Dedifferentiated amniotic fluid mesenchymal stem cell (primary cell): ENCODE measurements around the gene MYO7A.

ENCODE experiments used
- DNase-seq: peaks from one replicate; pipeline ENCODE4 v3.0.0-alpha.2; 2016; ENCODE audit errors: extremely low spot score

The MYO7A gene

DNA sequence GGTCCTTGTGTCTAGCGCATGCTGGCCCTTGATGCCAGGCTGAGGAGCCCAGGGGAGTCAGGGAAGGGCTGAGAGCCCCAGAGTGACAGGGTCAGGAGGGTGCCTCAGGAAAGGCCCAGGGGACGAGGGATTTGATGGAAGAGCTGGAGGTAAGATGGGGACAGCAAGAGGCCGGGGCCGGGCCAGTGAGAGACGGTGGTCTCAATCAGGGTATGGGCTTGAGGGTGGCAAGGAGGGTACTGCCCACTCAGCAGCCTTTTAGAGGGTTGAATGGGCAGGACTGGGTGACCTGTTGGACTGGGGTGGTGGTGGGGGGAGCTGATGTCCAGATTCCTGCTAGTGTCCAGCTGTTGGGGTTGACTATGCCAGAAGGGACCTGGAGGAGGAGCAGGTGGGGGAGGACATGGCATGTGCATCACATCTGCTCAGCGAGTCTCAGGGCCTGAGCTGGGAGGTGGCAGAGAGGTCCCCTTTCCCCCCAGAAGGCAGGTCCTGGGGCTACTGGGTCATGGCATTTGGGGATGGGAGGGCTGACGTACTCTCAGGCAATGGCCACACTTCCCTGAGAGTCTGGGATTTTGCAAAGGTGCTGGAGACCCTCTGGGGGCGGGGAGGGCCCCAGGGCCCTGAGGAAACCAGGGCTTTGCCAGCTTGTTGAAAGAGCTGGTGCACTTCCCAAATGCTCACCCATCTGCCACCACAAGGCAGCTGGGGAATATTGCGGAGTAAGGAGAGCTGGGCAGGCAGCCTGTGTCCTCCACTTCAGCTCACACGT is 18.4 kb downstream of the MYO7A start:
- DNase-seq: no peak

DNA sequence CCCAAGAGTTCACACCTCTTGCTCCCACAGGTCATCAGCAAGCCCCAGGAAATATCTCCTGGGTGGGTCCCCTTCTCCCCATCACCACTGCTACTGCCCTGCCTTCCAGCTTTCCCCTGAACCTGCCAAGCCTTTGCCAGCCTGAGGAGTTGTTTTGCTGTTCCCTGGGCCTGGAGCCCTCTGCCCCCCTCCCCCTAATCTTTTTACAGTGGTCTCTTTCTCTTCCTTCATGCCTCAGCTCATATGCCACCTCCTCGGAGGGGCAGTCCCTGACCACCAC is 18.9 kb downstream of the MYO7A start:
- no peak for DNase-seq

GRCh38 chr11:77147668-77148321 is 19.7 kb downstream of the MYO7A start:
- no peak for DNase-seq

DNA sequence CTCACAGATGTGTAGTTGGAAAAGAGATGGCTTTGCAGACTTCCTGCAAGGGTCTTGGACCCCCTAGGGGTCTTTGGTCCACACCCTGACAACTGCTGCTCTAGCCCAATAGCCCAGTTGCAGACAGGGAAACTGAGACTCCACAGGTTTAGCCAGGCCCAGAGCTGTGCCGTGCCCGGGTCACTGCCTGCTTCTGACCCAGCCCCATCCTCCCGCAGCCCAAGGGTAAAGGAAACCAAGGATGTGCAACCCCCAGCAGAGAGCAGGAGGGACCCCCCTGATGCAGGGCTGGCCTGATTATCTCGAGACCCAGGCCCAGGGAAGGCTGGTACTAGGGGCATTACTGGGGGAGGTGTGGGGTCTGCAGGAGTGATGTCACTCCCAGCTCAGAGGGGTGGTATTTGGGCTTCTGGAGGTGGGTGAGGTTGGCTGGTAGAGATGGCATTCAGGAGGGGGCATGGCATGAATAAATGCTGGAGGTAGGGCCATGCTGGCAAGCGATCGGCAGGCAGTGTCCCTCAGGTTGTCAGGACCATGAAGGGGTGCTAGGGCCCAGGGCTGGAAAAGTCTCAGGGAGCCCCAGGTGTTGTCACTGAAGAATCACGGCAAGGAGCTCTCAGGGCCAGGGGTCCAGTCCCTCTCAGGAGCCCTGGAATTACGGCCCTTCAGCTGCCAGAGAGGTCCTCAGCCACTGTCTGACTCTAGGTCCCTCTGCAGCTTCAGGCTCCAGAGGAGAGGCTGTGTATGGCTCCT is 21.1 kb downstream of the MYO7A start:
- no peak for DNase-seq

GRCh38 chr11:77149716-77150392 is 21.8 kb downstream of the MYO7A start:
- DNase-seq: no peak

GRCh38 chr11:77150836-77151235 is 22.8 kb downstream of the MYO7A start:
- no peak for DNase-seq

- DNase-seq: no peak
These were observed 23.9 kb downstream of the MYO7A start for GRCh38 chr11:77151804-77152509.

- no peak for DNase-seq
These were observed 24.8 kb downstream of the MYO7A start for GRCh38 chr11:77152846-77153245.

DNA sequence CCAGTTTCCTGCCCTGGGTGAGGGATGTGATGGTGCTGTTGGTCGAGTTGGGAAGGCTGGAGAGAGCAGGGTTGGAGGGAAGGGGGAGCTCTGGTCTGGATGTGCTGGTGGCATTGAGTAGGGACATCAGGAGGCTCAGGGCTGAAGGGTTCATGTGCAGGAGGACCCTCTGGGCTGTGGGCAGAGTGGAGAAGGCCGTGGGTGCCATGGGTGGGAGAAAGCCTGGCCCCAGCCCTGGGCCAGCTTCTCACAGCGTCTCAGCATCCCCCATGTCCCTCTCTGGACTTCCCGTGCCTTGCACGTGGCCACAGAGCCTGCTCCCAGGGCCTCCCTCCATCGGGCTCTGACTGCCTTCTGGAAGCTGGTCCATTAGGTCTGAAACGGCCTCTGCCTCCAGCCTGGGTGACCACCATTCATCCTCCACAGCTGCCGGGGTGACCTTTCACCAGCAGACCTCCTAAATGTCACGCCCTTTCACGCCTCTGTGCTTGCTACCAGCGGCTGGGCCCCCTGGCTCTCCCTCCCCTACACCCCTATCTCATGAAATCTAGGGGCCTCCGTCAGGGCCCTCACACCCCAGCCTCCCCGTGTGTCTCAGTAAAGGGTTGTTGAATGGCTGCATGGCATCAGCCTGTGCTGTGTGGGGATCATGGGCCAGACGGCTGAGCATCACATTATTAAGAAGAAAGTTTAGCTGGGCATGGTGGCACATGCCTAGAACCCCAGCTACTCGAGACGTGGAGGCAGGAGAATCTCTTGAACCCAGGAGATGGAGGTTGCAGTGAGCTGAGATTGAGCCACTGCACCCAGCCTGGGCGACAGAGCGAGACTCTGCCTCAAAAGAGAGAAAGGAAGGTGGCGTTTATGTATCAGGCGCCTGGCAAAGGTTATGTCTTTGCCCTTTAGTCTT is 25.5 kb downstream of the MYO7A start:
- no peak for DNase-seq

GRCh38 chr11:77154381-77155081 is 26.5 kb downstream of the MYO7A start:
- DNase-seq: no peak

DNA sequence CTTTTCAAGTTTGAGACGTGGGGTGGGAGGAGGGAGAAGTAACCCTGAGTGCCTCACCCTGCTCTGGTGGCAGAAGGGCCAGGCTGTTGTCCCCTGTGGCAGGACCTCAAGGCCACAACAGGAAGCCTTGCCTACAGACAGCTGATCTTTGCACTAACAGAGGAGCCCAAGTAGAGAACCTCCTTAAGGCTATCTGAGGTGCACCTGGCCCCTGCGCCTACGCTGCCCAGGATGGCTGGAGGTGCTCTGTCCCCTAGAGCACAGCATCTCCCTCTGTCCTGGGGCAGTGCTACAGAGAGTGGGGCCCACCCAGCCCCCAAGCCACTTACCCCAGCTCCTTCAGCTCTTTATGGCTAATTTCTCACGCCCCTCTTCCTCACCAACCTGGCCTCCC is 27.0 kb downstream of the MYO7A start:
- DNase-seq: no peak

DNA sequence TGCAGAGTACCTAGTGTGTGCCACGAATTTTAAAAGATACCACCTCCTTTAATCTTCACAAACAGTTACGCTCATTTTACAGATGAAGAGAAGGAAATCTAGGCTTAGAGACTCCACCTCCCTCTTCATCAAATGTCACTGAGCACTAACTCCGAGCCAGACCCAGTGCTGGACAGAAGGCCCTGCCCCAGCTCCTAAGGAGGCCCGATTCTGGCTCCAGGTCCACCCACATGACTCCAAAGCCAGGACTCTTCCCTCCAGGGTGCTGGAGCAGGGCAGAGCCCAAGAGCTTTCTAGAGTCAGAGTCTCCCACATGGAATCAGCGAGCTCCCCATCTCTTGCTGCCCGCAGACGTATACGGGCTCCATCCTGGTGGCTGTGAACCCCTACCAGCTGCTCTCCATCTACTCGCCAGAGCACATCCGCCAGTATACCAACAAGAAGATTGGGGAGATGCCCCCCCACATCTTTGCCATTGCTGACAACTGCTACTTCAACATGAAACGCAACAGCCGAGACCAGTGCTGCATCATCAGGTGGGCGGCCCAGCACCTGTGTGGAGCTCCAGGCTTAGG is 27.6 kb downstream of the MYO7A start:
- DNase-seq: no peak

DNA sequence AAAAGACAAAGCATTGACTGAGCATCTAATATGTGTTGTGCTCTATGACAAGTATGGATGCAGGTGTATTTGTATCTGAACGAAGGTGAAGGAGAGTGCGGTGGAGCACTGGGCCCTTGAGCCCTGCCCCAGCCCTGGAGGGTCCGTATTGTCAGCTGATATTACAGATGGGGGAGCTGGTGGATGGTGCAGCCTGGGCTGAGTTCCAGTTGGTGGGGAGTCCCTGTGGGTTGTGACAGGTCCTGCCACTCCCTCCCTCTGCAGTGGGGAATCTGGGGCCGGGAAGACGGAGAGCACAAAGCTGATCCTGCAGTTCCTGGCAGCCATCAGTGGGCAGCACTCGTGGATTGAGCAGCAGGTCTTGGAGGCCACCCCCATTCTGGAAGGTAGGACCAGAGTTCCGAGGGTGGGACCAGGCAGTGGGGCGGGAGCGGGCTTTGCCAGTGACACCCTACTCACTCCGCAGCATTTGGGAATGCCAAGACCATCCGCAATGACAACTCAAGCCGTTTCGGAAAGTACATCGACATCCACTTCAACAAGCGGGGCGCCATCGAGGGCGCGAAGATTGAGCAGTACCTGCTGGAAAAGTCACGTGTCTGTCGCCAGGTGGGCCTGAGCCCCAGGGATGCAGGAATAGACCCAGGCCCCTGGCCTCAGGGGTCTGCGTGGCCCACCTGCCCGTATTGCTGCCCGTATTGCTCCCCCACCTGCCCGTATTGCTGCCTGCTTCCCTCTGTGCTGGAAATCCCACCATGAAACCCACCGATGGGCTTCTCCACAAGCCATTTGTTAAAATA is 28.6 kb downstream of the MYO7A start:
- DNase-seq: no peak

GRCh38 chr11:77158041-77158695 is 30.1 kb downstream of the MYO7A start:
- DNase-seq: no peak

DNA sequence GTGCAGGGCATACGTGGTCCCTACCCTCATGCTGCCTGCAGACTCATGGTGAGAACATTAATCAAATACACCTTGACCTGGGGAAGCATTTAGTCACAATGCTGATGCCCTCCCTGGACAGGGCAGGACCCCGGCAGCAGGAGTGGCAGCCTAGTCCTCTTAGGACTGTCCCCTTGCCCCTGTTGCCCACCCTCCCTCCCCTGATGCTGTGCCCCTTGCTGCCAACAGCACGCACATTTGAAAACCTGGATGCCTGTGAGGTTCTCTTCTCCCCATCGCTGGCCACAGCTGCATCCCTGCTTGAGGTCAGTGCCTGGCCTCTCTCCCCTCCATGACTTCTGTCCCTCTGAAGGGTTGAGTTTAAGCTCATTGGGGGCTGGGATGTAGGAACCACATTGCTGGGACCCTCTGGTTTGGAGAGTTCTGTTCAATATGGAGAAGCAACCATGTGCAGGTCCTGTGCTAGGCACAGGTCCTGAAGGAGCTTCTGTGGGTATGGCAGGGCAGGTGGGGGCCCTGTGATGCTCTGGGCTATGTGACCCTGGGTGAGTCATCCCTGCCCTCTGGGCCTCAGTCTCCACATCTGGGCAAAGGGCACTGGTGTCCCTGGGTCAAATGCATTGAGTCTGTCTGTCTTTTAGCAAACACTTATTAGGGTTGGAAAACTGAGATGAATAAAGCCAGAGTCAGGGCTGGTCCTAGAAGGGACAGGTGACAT is 31.3 kb downstream of the MYO7A start:
- DNase-seq: no peak

DNA sequence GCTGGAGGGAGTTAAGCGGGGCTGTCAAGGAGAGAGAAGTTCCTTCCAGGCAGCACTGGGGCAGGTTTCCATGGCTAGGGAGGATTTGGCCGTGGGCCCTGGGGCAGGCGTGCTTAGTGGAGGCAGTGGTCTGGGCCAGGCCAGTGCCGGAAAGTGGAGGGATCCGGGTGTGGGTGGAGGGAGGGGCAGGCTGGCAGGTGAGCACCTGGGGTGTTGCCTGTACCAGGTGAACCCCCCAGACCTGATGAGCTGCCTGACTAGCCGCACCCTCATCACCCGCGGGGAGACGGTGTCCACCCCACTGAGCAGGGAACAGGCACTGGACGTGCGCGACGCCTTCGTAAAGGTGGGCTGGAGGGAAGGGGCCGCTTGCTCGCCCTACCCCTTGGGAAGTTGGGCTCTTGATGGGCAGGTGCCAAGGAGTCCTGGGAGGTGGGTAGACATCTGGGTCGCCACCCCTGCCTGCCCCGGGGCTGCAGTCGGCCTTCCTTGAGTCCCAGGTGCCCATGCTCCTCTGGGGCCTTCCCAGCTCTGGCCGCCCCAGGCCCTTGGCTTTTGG is 32.0 kb downstream of the MYO7A start:
- no peak for DNase-seq

DNA sequence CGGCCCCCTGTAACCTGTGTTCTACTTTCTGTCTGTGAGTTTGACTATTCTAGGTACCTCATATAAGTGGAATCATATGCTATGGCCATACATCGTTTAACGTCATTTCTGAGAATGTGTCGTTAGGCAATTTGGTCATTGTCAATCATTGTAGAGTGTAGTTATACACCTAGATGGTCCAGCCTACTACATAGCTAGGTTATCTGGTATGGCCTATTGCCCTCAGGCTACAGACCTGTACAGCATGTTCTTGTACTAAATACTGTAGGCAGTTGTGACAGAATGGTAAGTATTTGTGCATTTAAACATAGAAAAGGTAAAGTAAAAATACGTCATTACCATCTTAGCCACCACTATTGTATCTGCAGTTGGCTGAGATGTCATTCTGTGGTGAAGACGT is 35.2 kb downstream of the MYO7A start:
- no peak for DNase-seq
